ENCODE measurements around the gene ANKRD63. TPM values are rescaled to one million over a fixed set of nuclear protein-coding genes. Genes with fewer than 3 reads are reported as not detected.

Gene ANKRD63
- total and polyA plus RNA-seq, 5 experiments from 2014 or later = 0.20 to 0.31 TPM; not detected in 3

- no peak for DNase-seq
- Mint-ChIP-seq H3K9me3 (no peaks in the 10 kb centered on the region), H3K27ac (peak overlapping the region in 3 of 10 donors; percentile 22 to 75 (median 55)), H3K4me1 (peaks cover 0 to 3% (median 0%) of the 10 kb centered on the region in 4 donors), H3K36me3 (peaks cover 0 to 49% (median 0%) of the 10 kb centered on the region in 3 donors), H3K4me3 (no peak overlapping the region), H3K27me3 (no peaks in the 10 kb centered on the region)
- ATAC-seq = no peak
- POLR2A ChIA-PET = interaction anchor here (0.9 kb wide), 1 partner anchor 15 kb away, joined by 4 read pairs; the partner anchor contains the start of gene PLCB2
Measured at GRCh38 chr15:40293006-40293405, 10.1 kb upstream of the ANKRD63 start.

- Mint-ChIP-seq H3K9me3 (no peaks in the 10 kb centered on the region), H3K4me1 (no peaks in the 10 kb centered on the region), H3K36me3 (peaks cover 0 to 49% (median 0%) of the 10 kb centered on the region in 3 donors), H3K27ac (no peak overlapping the region), H3K4me3 (no peak overlapping the region), H3K27me3 (no peaks in the 10 kb centered on the region)
- POLR2A ChIA-PET = no interaction called here
- no peak for ATAC-seq
- DNase-seq = no peak
Measured at GRCh38 chr15:40292246-40292645, 9.4 kb upstream of the ANKRD63 start.

- POLR2A ChIA-PET = interaction anchor here (1.8 kb wide), 1 partner anchor 17 kb away, joined by 8 read pairs; the partner anchor contains the start of gene PLCB2
- H3K4me3 Mint-ChIP-seq = no peak overlapping the region
- H3K4me1 Mint-ChIP-seq = no peaks in the 10 kb centered on the region
- no peak for ATAC-seq
- peaks cover 0 to 44% (median 0%) of the 10 kb centered on the region in 3 donors for H3K36me3 Mint-ChIP-seq
- H3K27ac Mint-ChIP-seq = no peak overlapping the region
- no peaks in the 10 kb centered on the region for H3K9me3 Mint-ChIP-seq
- H3K27me3 Mint-ChIP-seq = no peaks in the 10 kb centered on the region
- no peak for DNase-seq
Measured at GRCh38 chr15:40290918-40291574, 8.2 kb upstream of the ANKRD63 start.

- ATAC-seq (no peak), DNase-seq (no peak)
- H3K4me3 Mint-ChIP-seq = no peak overlapping the region
- POLR2A ChIA-PET = interaction anchor here (1.8 kb wide), 1 partner anchor 18 kb away, joined by 8 read pairs; the partner anchor contains the start of gene PLCB2
- no peaks in the 10 kb centered on the region for H3K9me3 Mint-ChIP-seq
- peaks cover 0 to 42% (median 0%) of the 10 kb centered on the region in 3 donors for H3K36me3 Mint-ChIP-seq
- no peaks in the 10 kb centered on the region for H3K27me3 Mint-ChIP-seq
- H3K4me1 Mint-ChIP-seq = no peaks in the 10 kb centered on the region
- no peak overlapping the region for H3K27ac Mint-ChIP-seq
Measured at GRCh38 chr15:40290545-40290917, 7.7 kb upstream of the ANKRD63 start.

GRCh38 chr15:40289140-40289775 is 6.4 kb upstream of the ANKRD63 start:
- no peak overlapping the region for H3K4me3 Mint-ChIP-seq
- H3K4me1 Mint-ChIP-seq = peaks cover 0 to under 1% (median 0%) of the 10 kb centered on the region in 4 donors
- H3K27ac Mint-ChIP-seq = peak overlapping the region in 2 of 10 donors; percentile 49 to 76
- POLR2A ChIA-PET = interaction anchor here (0.6 kb wide), 1 partner anchor 72 kb away, joined by 3 read pairs; no protein-coding TSS in a partner anchor
- no peaks in the 10 kb centered on the region for H3K9me3 Mint-ChIP-seq
- peaks cover 0 to 38% (median 0%) of the 10 kb centered on the region in 3 donors for H3K36me3 Mint-ChIP-seq
- DNase-seq = no peak
- H3K27me3 Mint-ChIP-seq = no peaks in the 10 kb centered on the region
- no peak for ATAC-seq

- H3K9me3 Mint-ChIP-seq = no peaks in the 10 kb centered on the region
Measured at GRCh38 chr15:40287968-40288367, 5.1 kb upstream of the ANKRD63 start.

GRCh38 chr15:40287505-40287904 is 4.6 kb upstream of the ANKRD63 start:
- no peak overlapping the region for H3K4me3 Mint-ChIP-seq
- ATAC-seq = no peak
- POLR2A ChIA-PET = interaction anchor here (1.0 kb wide), 1 partner anchor 20 kb away, joined by 3 read pairs; the partner anchor contains the start of gene PLCB2
- DNase-seq = no peak
- peaks cover 0 to 5% (median 2%) of the 10 kb centered on the region in 4 donors for H3K4me1 Mint-ChIP-seq
- no peaks in the 10 kb centered on the region for H3K9me3 Mint-ChIP-seq
- peaks cover 0 to 29% (median 0%) of the 10 kb centered on the region in 3 donors for H3K36me3 Mint-ChIP-seq
- H3K27me3 Mint-ChIP-seq = no peaks in the 10 kb centered on the region
- H3K27ac Mint-ChIP-seq = no peak overlapping the region

More at GRCh38 chr15:40287968-40288367, 5.1 kb upstream of the ANKRD63 start:
- Mint-ChIP-seq H3K4me3 (no peak overlapping the region), H3K27ac (no peak overlapping the region), H3K36me3 (peaks cover 0 to 32% (median 0%) of the 10 kb centered on the region in 3 donors), H3K27me3 (no peaks in the 10 kb centered on the region), H3K4me1 (peaks cover 0 to 5% (median 2%) of the 10 kb centered on the region in 4 donors)
- POLR2A ChIA-PET = interaction anchor here (0.6 to 1.0 kb wide), 2 partner anchors 20 to 22 kb away, joined by 3 read pairs; partner anchors contain the start of gene PLCB2
- DNase-seq (no peak), ATAC-seq (no peak)

- H3K9me3 Mint-ChIP-seq = no peaks in the 10 kb centered on the region
- no peak overlapping the region for H3K4me3 Mint-ChIP-seq
- H3K36me3 Mint-ChIP-seq = peaks cover 0 to 26% (median 0%) of the 10 kb centered on the region in 3 donors
- no peak for DNase-seq
- H3K27me3 Mint-ChIP-seq = no peaks in the 10 kb centered on the region
- no peak for ATAC-seq
- H3K4me1 Mint-ChIP-seq = peaks cover 0 to 5% (median 2%) of the 10 kb centered on the region in 4 donors
- POLR2A ChIA-PET = interaction anchor here (1.0 kb wide), 1 partner anchor 21 kb away, joined by 3 read pairs; the partner anchor contains the start of gene PLCB2
- H3K27ac Mint-ChIP-seq = no peak overlapping the region
Measured at GRCh38 chr15:40286794-40287193, 3.9 kb upstream of the ANKRD63 start.

- no peaks in the 10 kb centered on the region for H3K9me3 Mint-ChIP-seq
- POLR2A ChIA-PET = interaction anchor here (1.1 kb wide), 1 partner anchor 35 kb away, joined by 3 read pairs; no protein-coding TSS in a partner anchor
- H3K4me3 Mint-ChIP-seq = no peak overlapping the region
- H3K27ac Mint-ChIP-seq = peak overlapping the region in 5 of 10 donors; percentile 28 to 74 (median 50)
- DNase-seq (no peak), ATAC-seq (no peak)
- peaks cover 0 to 4% (median 0%) of the 10 kb centered on the region in 5 donors for H3K27me3 Mint-ChIP-seq
- peaks cover 0 to 5% (median 2%) of the 10 kb centered on the region in 4 donors for H3K4me1 Mint-ChIP-seq
- H3K36me3 Mint-ChIP-seq = peaks cover 0 to 26% (median 0%) of the 10 kb centered on the region in 3 donors
Measured at GRCh38 chr15:40286061-40286532, 3.2 kb upstream of the ANKRD63 start.

GRCh38 chr15:40285554-40286011 is 2.7 kb upstream of the ANKRD63 start:
- Mint-ChIP-seq H3K4me3 (no peak overlapping the region), H3K4me1 (peaks cover 0 to 8% (median 2%) of the 10 kb centered on the region in 4 donors), H3K9me3 (no peaks in the 10 kb centered on the region), H3K36me3 (peaks cover 0 to 26% (median 0%) of the 10 kb centered on the region in 3 donors), H3K27me3 (peaks cover 0 to 9% (median under 1%) of the 10 kb centered on the region in 5 donors), H3K27ac (peak overlapping the region in 6 of 10 donors; percentile 28 to 74 (median 53))
- no peak for DNase-seq
- POLR2A ChIA-PET = interaction anchor here (1.1 kb wide), 1 partner anchor 35 kb away, joined by 3 read pairs; no protein-coding TSS in a partner anchor
- no peak for ATAC-seq

- POLR2A ChIA-PET = interaction anchor here (1.1 to 3.8 kb wide), 2 partner anchors 23 to 35 kb away, joined by 3 to 38 read pairs; partner anchors contain the start of gene PLCB2
- Mint-ChIP-seq H3K4me1 (peaks cover 0 to 11% (median 2%) of the 10 kb centered on the region in 4 donors), H3K4me3 (peak overlapping the region in 4 of 10 donors; percentile 22 to 34 (median 28)), H3K9me3 (no peaks in the 10 kb centered on the region), H3K36me3 (peaks cover 0 to 21% (median 0%) of the 10 kb centered on the region in 3 donors), H3K27me3 (peaks cover 2 to 13% (median 4%) of the 10 kb centered on the region in 5 donors), H3K27ac (peak overlapping the region in 3 of 10 donors; percentile 24 to 74 (median 74))
- DNase-seq (no peak), ATAC-seq (no peak)
Measured at GRCh38 chr15:40285151-40285550, 2.3 kb upstream of the ANKRD63 start.

GRCh38 chr15:40283615-40284300 is 894 bp upstream of the ANKRD63 start:
- POLR2A ChIA-PET = interaction anchor here (1.3 to 3.8 kb wide), 2 partner anchors 24 to 54 kb away, joined by 3 to 38 read pairs; partner anchors contain the start of gene PLCB2
- peak overlapping the region in 7 of 10 donors; percentile 4 to 81 (median 47) for H3K4me3 Mint-ChIP-seq
- peaks cover 3 to 23% (median 8%) of the 10 kb centered on the region in 5 donors for H3K27me3 Mint-ChIP-seq
- H3K4me1 Mint-ChIP-seq = peaks cover 0 to 17% (median 6%) of the 10 kb centered on the region in 4 donors
- H3K9me3 Mint-ChIP-seq = no peaks in the 10 kb centered on the region
- peak overlapping the region in 1 of 10 donors; percentile 15 for H3K27ac Mint-ChIP-seq
- ATAC-seq (no peak), DNase-seq (no peak)
- H3K36me3 Mint-ChIP-seq = peaks cover 0 to 11% (median 0%) of the 10 kb centered on the region in 3 donors

All from naive thymus-derived CD8-positive, alpha-beta T cell (primary cell).